GM13977 (cell line): ENCODE data around the gene CSTF1.
A peak's percentile ranks its signal among the peaks of the same experiment; 100 is the strongest.
"Not testable (repeated sequence)": the region's sequence is repeated elsewhere in the genome, so short reads cannot be mapped to it uniquely, and the experiment has no call there.

Source experiments
- DNase-seq: peaks from one replicate; pipeline ENCODE4 v3.0.0; 2012; ENCODE audit warnings: low spot score
- CTCF ChIP-seq: IDR thresholded peaks from 2 replicates; pipeline ENCODE4 v1.5.1; 2012; ENCODE audit warnings: mild to moderate bottlenecking, control low read depth; ENCODE audit not compliant: insufficient read depth; ENCODE audit errors: extremely low read depth, missing control alignments
- in situ Hi-C: fragments of 300-500 bp; cut with MboI; formaldehyde crosslinking; loops from one replicate; pipeline ENCODE4 v1.12.0; 2022; ENCODE audit warnings: low sequenced_read_pairs, low pct_unique_long_range_greater_than_20kb, mixed read lengths, inconsistent platforms; ENCODE audit not compliant: unreplicated experiment

The CSTF1 gene

GRCh38 chr20:56395166-56395565 is 2.7 kb downstream of the CSTF1 start:
- in situ Hi-C loops, result no loop called here
- TF ChIP-seq CTCF, result no peak
- DNase-seq, result no peak

- TF ChIP-seq CTCF, result peak; percentile 82
- in situ Hi-C loops, result no loop called here
- DNase-seq, result peak; percentile 66
Observed at GRCh38 chr20:56400001-56400640, 7.7 kb downstream of the CSTF1 start.

GRCh38 chr20:56403465-56403864 is 11.0 kb downstream of the CSTF1 start:
- no peak for TF ChIP-seq CTCF
- no peak for DNase-seq
- in situ Hi-C loops, result no loop called here

DNA sequence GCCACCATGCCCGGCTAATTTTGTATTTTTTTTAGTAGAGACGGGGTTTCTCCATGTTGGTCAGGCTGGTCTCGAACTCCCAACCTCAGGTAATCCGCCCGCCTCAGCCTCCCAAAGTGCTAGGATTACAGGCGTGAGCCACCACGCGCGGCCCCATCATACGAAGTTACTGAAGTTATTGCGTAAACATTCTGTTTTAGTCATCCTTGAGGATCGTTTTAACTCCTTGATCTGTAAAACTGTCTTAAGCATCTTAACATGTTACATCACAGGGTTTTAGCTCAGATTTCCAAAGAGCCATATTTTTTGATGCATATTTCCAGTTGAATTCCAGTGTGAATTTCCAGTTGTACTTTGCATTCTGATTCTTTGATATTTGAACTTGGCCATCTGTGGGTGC is 12.9 kb downstream of the CSTF1 start:
- DNase-seq, in situ Hi-C loops: not testable (repeated sequence)

GRCh38 chr20:56406910-56407309 is 14.5 kb downstream of the CSTF1 start:
- no peak for DNase-seq
- no peak for TF ChIP-seq CTCF
- in situ Hi-C loops, result no loop called here

GRCh38 chr20:56409521-56409920 is 17.1 kb downstream of the CSTF1 start:
- no peak for TF ChIP-seq CTCF
- in situ Hi-C loops, result no loop called here
- no peak for DNase-seq

GRCh38 chr20:56409956-56410355 is 17.5 kb downstream of the CSTF1 start:
- in situ Hi-C loops, result no loop called here
- no peak for DNase-seq
- TF ChIP-seq CTCF, result no peak

GRCh38 chr20:56411287-56411686 is 18.8 kb downstream of the CSTF1 start:
- in situ Hi-C loops, DNase-seq: not testable (repeated sequence)
